Small intestine (tissue), 7 donors: ENCODE results near the gene DCANP1. TPM values are rescaled to one million over a fixed set of nuclear protein-coding genes. Genes with fewer than 3 reads are reported as not detected.

ENCODE experiments used
- DNase-seq, 2 donors: peaks; one replicate each; pipeline versions ENCODE4 v3.0.0 to v3.0.0-alpha.2; 2013
- FAIRE-seq: peaks from 2 replicates; lab custom pipeline; 2012; peaks lifted over from hg19 to GRCh38; lab: Jason Lieb, UNC
- H3K27ac ChIP-seq, 3 donors: one replicate each; pipeline ENCODE4 v1.5.1; 2013; ENCODE audit warnings: low read length in 2 of 3, mild to moderate bottlenecking in 2 of 3, control low read depth in 1 of 3, inconsistent platforms in 1 of 3, low read depth in 1 of 3, moderate library complexity in 1 of 3
- H3K27me3 ChIP-seq, 3 donors: one replicate each; pipeline ENCODE4 v1.6.1; 2013; ENCODE audit warnings: low read length in 3 of 3, inconsistent platforms in 1 of 3; ENCODE audit not compliant: control insufficient read depth in 3 of 3, insufficient read depth in 3 of 3
- H3K36me3 ChIP-seq, 3 donors: one replicate each; pipeline ENCODE4 v1.6.1; 2013; ENCODE audit warnings: low read length in 3 of 3, inconsistent platforms in 1 of 3, low read depth in 1 of 3, mild to moderate bottlenecking in 1 of 3, moderate library complexity in 1 of 3; ENCODE audit not compliant: control insufficient read depth in 3 of 3, insufficient read depth in 2 of 3
- H3K4me1 ChIP-seq, 3 donors: one replicate each; pipeline ENCODE4 v1.6.1; 2013; ENCODE audit warnings: low read length in 2 of 3, inconsistent platforms in 1 of 3, low read depth in 1 of 3, mild to moderate bottlenecking in 1 of 3, moderate library complexity in 1 of 3; ENCODE audit not compliant: control insufficient read depth in 3 of 3, insufficient read depth in 2 of 3
- H3K4me3 ChIP-seq, 3 donors: one replicate each; pipeline ENCODE4 v1.5.1; 2013; ENCODE audit warnings: low read length in 3 of 3, control low read depth in 1 of 3, inconsistent platforms in 1 of 3, low read depth in 1 of 3, mild to moderate bottlenecking in 1 of 3, moderate library complexity in 1 of 3
- H3K9me3 ChIP-seq, 2 donors: one replicate each; pipeline ENCODE4 v1.6.1; 2013; ENCODE audit warnings: low read depth in 1 of 2, low read length in 1 of 2; ENCODE audit not compliant: control insufficient read depth in 2 of 2, insufficient read depth in 1 of 2
- WGBS, 3 donors: extraction: QIAGEN DNeasy Blood & Tissue Kit; methylation state at CpG; one replicate each; pipeline ENCODE4 v1.1.7; 2013; 5-methylcytosine and 5-hydroxymethylcytosine counted together
- polyA plus RNA-seq, 4 donors: library from polyadenylated mRNA; stranded (reverse) in 3 of 4; unstranded in 1 of 4; fragments of 200-250 nt in 3 of 4; fragments of 120-200 nt in 1 of 4; gene quantifications; one replicate each; pipeline versions ENCODE4 v1.2.1 to v1.2.3, GENCODE V29; 2013
- donor health status: healthy with polysubstance abuse.
- donor health status: control.
- donor health status: control.
- donor health status: Bipolar disorder and iron deficiency.
- donor health status: healthy.

Gene DCANP1
- polyA plus RNA-seq, 4 donors: 0.01 to 0.43 TPM; not detected in 2

GRCh38 chr5:135490245-135491037 lies 43.3 kb upstream of the DCANP1 start:
- no peak overlapping the region for H3K4me3 ChIP-seq

GRCh38 chr5:135489466-135490244 lies 42.5 kb upstream of the DCANP1 start:
- no peak overlapping the region for H3K27ac ChIP-seq
- no peak for FAIRE-seq

More at GRCh38 chr5:135490245-135491037, 43.3 kb upstream of the DCANP1 start:
- 26 to 36% (median 28%) methylated on average over 49 of the region's 49 CpGs for WGBS, 3 donors
- Histone ChIP-seq H3K4me1 (peaks cover 0 to 17% (median 0%) of the 10 kb centered on the region in 3 donors), H3K27me3 (peaks cover 8 to 96% (median 34%) of the 10 kb centered on the region in 3 donors), H3K36me3 (no peaks in the 10 kb centered on the region), H3K9me3 (no peaks in the 10 kb centered on the region), H3K27ac (no peak overlapping the region)
- peak in 1 of 2 donors; percentile 11 for DNase-seq
- no peak for FAIRE-seq

GRCh38 chr5:135488727-135489465 lies 41.7 kb upstream of the DCANP1 start:
- Histone ChIP-seq H3K4me1 (peaks cover 0 to 17% (median 0%) of the 10 kb centered on the region in 3 donors), H3K9me3 (no peaks in the 10 kb centered on the region), H3K27me3 (peaks cover 8 to 90% (median 34%) of the 10 kb centered on the region in 3 donors), H3K4me3 (no peak overlapping the region), H3K36me3 (no peaks in the 10 kb centered on the region), H3K27ac (no peak overlapping the region)
- FAIRE-seq: no peak
- WGBS, 3 donors: 4 to 5% (median 4%) methylated on average over 43 to 44 of the region's 44 CpGs
- DNase-seq: peak in 1 of 2 donors; percentile 26

More at GRCh38 chr5:135489466-135490244, 42.5 kb upstream of the DCANP1 start:
- Histone ChIP-seq H3K27me3 (peaks cover 8 to 94% (median 34%) of the 10 kb centered on the region in 3 donors), H3K4me1 (peaks cover 0 to 17% (median 0%) of the 10 kb centered on the region in 3 donors), H3K36me3 (no peaks in the 10 kb centered on the region), H3K9me3 (no peaks in the 10 kb centered on the region), H3K4me3 (no peak overlapping the region)
- DNase-seq: peak in 1 of 2 donors; percentile 18
- 6 to 12% (median 9%) methylated on average over 53 of the region's 53 CpGs for WGBS, 3 donors

GRCh38 chr5:135487839-135488514 lies 40.8 kb upstream of the DCANP1 start:
- Histone ChIP-seq H3K27me3 (peaks cover 8 to 86% (median 34%) of the 10 kb centered on the region in 3 donors), H3K36me3 (no peaks in the 10 kb centered on the region), H3K9me3 (no peaks in the 10 kb centered on the region), H3K27ac (no peak overlapping the region), H3K4me3 (no peak overlapping the region), H3K4me1 (peaks cover 0 to 17% (median 0%) of the 10 kb centered on the region in 3 donors)
- 33 to 49% (median 44%) methylated on average over 11 of the region's 11 CpGs for WGBS, 3 donors
- DNase-seq: no peak
- FAIRE-seq: no peak

- no peaks in the 10 kb centered on the region for H3K36me3 ChIP-seq
- H3K27ac ChIP-seq: no peak overlapping the region
- H3K4me1 ChIP-seq: peaks cover 0 to 17% (median 0%) of the 10 kb centered on the region in 3 donors
- H3K4me3 ChIP-seq: no peak overlapping the region
- no peak for DNase-seq
- H3K9me3 ChIP-seq: no peaks in the 10 kb centered on the region
- WGBS, 3 donors: 27 to 60% (median 36%) methylated on average over 1 of the region's 1 CpG
- no peak for FAIRE-seq
- H3K27me3 ChIP-seq: peaks cover 4 to 80% (median 34%) of the 10 kb centered on the region in 3 donors
Observed at GRCh38 chr5:135487037-135487395, 39.9 kb upstream of the DCANP1 start.

- 24 to 68% (median 41%) methylated on average over 13 of the region's 13 CpGs for WGBS, 3 donors
Observed at GRCh38 chr5:135486131-135487036, 39.2 kb upstream of the DCANP1 start.

GRCh38 chr5:135484674-135485086 lies 37.5 kb upstream of the DCANP1 start:
- no peak overlapping the region for H3K27ac ChIP-seq
- H3K27me3 ChIP-seq: peaks cover 0 to 69% (median 23%) of the 10 kb centered on the region in 3 donors
- DNase-seq (no peak), FAIRE-seq (no peak)
- H3K4me1 ChIP-seq: peaks cover 0 to 10% (median 0%) of the 10 kb centered on the region in 3 donors
- H3K4me3 ChIP-seq: no peak overlapping the region
- H3K9me3 ChIP-seq: no peaks in the 10 kb centered on the region
- no peaks in the 10 kb centered on the region for H3K36me3 ChIP-seq
- WGBS, 3 donors: 71 to 82% (median 81%) methylated on average over 5 of the region's 5 CpGs

More at GRCh38 chr5:135486131-135487036, 39.2 kb upstream of the DCANP1 start:
- Histone ChIP-seq H3K36me3 (no peaks in the 10 kb centered on the region), H3K27ac (no peak overlapping the region), H3K9me3 (no peaks in the 10 kb centered on the region), H3K4me1 (peaks cover 0 to 17% (median 0%) of the 10 kb centered on the region in 3 donors), H3K27me3 (peaks cover 0 to 75% (median 34%) of the 10 kb centered on the region in 3 donors), H3K4me3 (no peak overlapping the region)
- DNase-seq: no peak
- no peak for FAIRE-seq
